Measurements from ENCODE around the gene IL17RB. TPM values are rescaled to one million over a fixed set of nuclear protein-coding genes. Genes with fewer than 3 reads are reported as not detected.

Gene IL17RB
- total and polyA plus RNA-seq, 2 donors (not counting 1 experiment from before 2014, with no cell fraction given): 0.07 to 0.32 TPM

DNA sequence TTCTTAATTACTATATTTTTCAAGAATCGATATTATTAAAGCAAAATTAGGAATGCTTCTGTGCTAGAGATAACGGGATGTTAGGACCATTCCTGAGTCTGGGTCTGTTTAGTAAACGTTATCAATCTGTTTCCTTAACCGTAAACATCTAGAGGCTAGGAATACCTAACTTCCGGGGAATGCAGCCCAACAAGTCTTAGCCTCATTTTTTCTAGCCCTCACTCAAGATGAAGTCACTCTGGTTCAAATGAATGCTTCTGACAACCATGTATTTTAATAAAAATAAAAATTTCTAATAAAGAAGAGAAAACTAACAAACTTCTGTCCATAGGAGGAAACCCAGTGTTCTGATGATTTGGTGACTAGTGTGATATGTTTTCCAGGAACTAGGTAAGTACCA is 56.3 kb downstream of the IL17RB start:
- Histone ChIP-seq H3K4me1 (ENCODE audit: control insufficient read depth in 2 of 2, insufficient read depth in 2 of 2, low read length in 2 of 2) (no peaks in the 10 kb centered on the region), H3K4me2 (replicated peaks; ENCODE audit: low read depth, low read length, poor library complexity, severe bottlenecking) (no peak overlapping the region), H3K9me3 (ENCODE audit: control extremely low read depth in 1 of 3, control insufficient read depth in 2 of 3, insufficient read depth in 1 of 3, low read length in 2 of 3) (no peaks in the 10 kb centered on the region), H3K27me3 (replicated peaks in 1 of 4; ENCODE audit: control extremely low read depth in 1 of 4, control insufficient read depth in 3 of 4, insufficient read depth in 4 of 4, low read length in 3 of 4) (peaks cover 0 to 22% (median 11%) of the 10 kb centered on the region in 4 experiments), H2AFZ (ENCODE audit: insufficient read depth, low read depth, low read length, poor library complexity, severe bottlenecking) (no peak overlapping the region), H4K20me1 (ENCODE audit: control insufficient read depth, insufficient read depth, low read length, poor library complexity, severe bottlenecking) (no peaks in the 10 kb centered on the region), H3K27ac (ENCODE audit: low read length in 2 of 2) (no peak overlapping the region), H3K9ac (ENCODE audit: low read length) (no peak overlapping the region), H3K4me3 (ENCODE audit: control extremely low read depth in 1 of 5, extremely low read depth in 1 of 5, insufficient read depth in 1 of 5, low read depth in 2 of 5, low read length in 4 of 5) (no peak overlapping the region), H3K36me3 (replicated peaks in 1 of 2; ENCODE audit: control extremely low read depth in 1 of 2, control insufficient read depth in 1 of 2, extremely low read depth in 1 of 2, insufficient read depth in 2 of 2, low read length in 1 of 2) (no peaks in the 10 kb centered on the region), H3K79me2 (ENCODE audit: control insufficient read depth, insufficient read depth, low read length) (no peaks in the 10 kb centered on the region)
- peaks cover 5% of the 10 kb centered on the region for H3K9me3 Mint-ChIP-seq (ENCODE audit: insufficient read depth)
- WGBS (ENCODE audit: insufficient coverage): no CpG with 5 or more reads among the region's 5 CpGs
- H3K4me3 Mint-ChIP-seq: no peak overlapping the region
- no peaks in the 10 kb centered on the region for H3K4me1 Mint-ChIP-seq
- DNase-seq (no peak), ATAC-seq (ENCODE audit: low read depth) (no peak)
- peaks cover 49% of the 10 kb centered on the region for H3K27me3 Mint-ChIP-seq
- TF ChIP-seq, protein P1, sequence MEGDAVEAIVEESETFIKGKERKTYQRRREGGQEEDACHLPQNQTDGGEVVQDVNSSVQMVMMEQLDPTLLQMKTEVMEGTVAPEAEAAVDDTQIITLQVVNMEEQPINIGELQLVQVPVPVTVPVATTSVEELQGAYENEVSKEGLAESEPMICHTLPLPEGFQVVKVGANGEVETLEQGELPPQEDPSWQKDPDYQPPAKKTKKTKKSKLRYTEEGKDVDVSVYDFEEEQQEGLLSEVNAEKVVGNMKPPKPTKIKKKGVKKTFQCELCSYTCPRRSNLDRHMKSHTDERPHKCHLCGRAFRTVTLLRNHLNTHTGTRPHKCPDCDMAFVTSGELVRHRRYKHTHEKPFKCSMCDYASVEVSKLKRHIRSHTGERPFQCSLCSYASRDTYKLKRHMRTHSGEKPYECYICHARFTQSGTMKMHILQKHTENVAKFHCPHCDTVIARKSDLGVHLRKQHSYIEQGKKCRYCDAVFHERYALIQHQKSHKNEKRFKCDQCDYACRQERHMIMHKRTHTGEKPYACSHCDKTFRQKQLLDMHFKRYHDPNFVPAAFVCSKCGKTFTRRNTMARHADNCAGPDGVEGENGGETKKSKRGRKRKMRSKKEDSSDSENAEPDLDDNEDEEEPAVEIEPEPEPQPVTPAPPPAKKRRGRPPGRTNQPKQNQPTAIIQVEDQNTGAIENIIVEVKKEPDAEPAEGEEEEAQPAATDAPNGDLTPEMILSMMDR (IDR thresholded peaks at IDR 0.05): no peak
- TF ChIP-seq EZH2 (IDR thresholded peaks at IDR 0.05; ENCODE audit: borderline replicate concordance, insufficient read depth, low read depth, low read length, poor library complexity, severe bottlenecking): no peak
- POLR2A ChIA-PET: no interaction called here
- no peak overlapping the region for H3K27ac Mint-ChIP-seq
- CTCF ChIA-PET: no interaction called here
- intact Hi-C loops (cut with micrococcal nuclease): no loop called here

DNA sequence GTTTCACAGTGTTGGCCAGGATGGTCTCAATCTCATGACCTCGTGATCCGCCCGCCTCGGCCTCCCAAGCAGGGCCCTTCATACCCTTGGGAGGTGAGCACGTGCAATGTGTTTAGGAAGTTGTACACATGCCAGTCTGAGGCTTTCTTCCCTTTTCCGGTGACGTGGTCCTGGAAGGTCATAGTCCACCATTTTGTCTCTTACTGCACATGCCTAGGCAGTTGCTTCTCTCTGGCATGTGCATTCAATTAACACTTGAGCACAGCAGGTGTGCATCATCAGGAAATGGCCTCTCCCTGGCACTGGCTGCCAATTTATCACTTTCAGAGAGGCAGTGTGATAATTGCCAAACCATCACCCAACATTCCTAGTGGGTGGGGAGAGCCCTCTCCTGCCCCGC is 67.0 kb downstream of the IL17RB start:
- intact Hi-C loops (cut with micrococcal nuclease): no loop called here
- H3K9ac ChIP-seq (ENCODE audit: low read length): no peak overlapping the region
- H3K79me2 ChIP-seq (ENCODE audit: control insufficient read depth, insufficient read depth, low read length): no peaks in the 10 kb centered on the region
- 92% methylated on average over 7 of the region's 8 CpGs for WGBS (ENCODE audit: insufficient coverage)
- H3K4me1 Mint-ChIP-seq: no peaks in the 10 kb centered on the region
- no peak overlapping the region for H3K27ac ChIP-seq (ENCODE audit: low read length in 2 of 2)
- no peaks in the 10 kb centered on the region for H3K36me3 ChIP-seq (replicated peaks in 1 of 2; ENCODE audit: control extremely low read depth in 1 of 2, control insufficient read depth in 1 of 2, extremely low read depth in 1 of 2, insufficient read depth in 2 of 2, low read length in 1 of 2)
- ChIA-PET POLR2A (no interaction called here), CTCF (no interaction called here)
- peaks cover 0 to 2% (median 0%) of the 10 kb centered on the region in 3 donors for H3K9me3 ChIP-seq (ENCODE audit: control extremely low read depth in 1 of 3, control insufficient read depth in 2 of 3, insufficient read depth in 1 of 3, low read length in 2 of 3)
- DNase-seq (no peak), ATAC-seq (ENCODE audit: low read depth) (no peak)
- peaks cover 0 to 11% (median 5%) of the 10 kb centered on the region in 4 experiments for H3K27me3 ChIP-seq (replicated peaks in 1 of 4; ENCODE audit: control extremely low read depth in 1 of 4, control insufficient read depth in 3 of 4, insufficient read depth in 4 of 4, low read length in 3 of 4)
- H3K4me2 ChIP-seq (replicated peaks; ENCODE audit: low read depth, low read length, poor library complexity, severe bottlenecking): no peak overlapping the region
- no peaks in the 10 kb centered on the region for H3K4me1 ChIP-seq (ENCODE audit: control insufficient read depth in 2 of 2, insufficient read depth in 2 of 2, low read length in 2 of 2)
- no peak for TF ChIP-seq EZH2 (IDR thresholded peaks at IDR 0.05; ENCODE audit: borderline replicate concordance, insufficient read depth, low read depth, low read length, poor library complexity, severe bottlenecking)
- TF ChIP-seq, protein P1 (IDR thresholded peaks at IDR 0.05): no peak
- H3K9me3 Mint-ChIP-seq (ENCODE audit: insufficient read depth): no peaks in the 10 kb centered on the region
- H3K27ac Mint-ChIP-seq: no peak overlapping the region
- H4K20me1 ChIP-seq (ENCODE audit: control insufficient read depth, insufficient read depth, low read length, poor library complexity, severe bottlenecking): no peaks in the 10 kb centered on the region
- peaks cover 40% of the 10 kb centered on the region for H3K27me3 Mint-ChIP-seq
- no peak overlapping the region for H3K4me3 ChIP-seq (ENCODE audit: control extremely low read depth in 1 of 5, extremely low read depth in 1 of 5, insufficient read depth in 1 of 5, low read depth in 2 of 5, low read length in 4 of 5)
- no peak overlapping the region for H2AFZ ChIP-seq (ENCODE audit: insufficient read depth, low read depth, low read length, poor library complexity, severe bottlenecking)
- no peak overlapping the region for H3K4me3 Mint-ChIP-seq

Small RNAs within 50 kb of the gene (small RNA-seq; reads per million reads assigned to genes)
- not detected for gene AC012467.1 (ENCODE audit: insufficient read length, low read depth, low replicate concordance)

Other genes starting within 250 kb of the IL17RB start
- 0.27 and 0.37 TPM in 2 replicates for gene CHDH, start 149 bp upstream of the IL17RB start, total RNA-seq
- 0.03 and 0.22 TPM in 2 replicates for gene CHDH, start 149 bp upstream of the IL17RB start, polyA plus RNA-seq
- gene ACTR8, start 35.6 kb downstream of the IL17RB start, total RNA-seq: 42.0 and 45.9 TPM in 2 replicates
- gene ACTR8, start 35.6 kb downstream of the IL17RB start, polyA plus RNA-seq: 10.3 and 10.8 TPM in 2 replicates
- gene SELENOK, start 45.3 kb downstream of the IL17RB start, total RNA-seq: 21.9 and 27.5 TPM in 2 replicates
- gene SELENOK, start 45.3 kb downstream of the IL17RB start, polyA plus RNA-seq: 56.1 and 181 TPM in 2 replicates

Data from B cell (primary cell).